NCI-H2196 (cell line): ENCODE measurements around the gene VPS13D.
"Not testable (repeated sequence)": the region's sequence is repeated elsewhere in the genome, so short reads cannot be mapped to it uniquely, and the experiment has no call there.

ENCODE experiments used
- DNase-seq: peaks from one replicate; lab custom pipeline; 2025; ENCODE audit not compliant: unreplicated experiment; lab: John Stamatoyannopoulos, UW

Gene VPS13D

DNA sequence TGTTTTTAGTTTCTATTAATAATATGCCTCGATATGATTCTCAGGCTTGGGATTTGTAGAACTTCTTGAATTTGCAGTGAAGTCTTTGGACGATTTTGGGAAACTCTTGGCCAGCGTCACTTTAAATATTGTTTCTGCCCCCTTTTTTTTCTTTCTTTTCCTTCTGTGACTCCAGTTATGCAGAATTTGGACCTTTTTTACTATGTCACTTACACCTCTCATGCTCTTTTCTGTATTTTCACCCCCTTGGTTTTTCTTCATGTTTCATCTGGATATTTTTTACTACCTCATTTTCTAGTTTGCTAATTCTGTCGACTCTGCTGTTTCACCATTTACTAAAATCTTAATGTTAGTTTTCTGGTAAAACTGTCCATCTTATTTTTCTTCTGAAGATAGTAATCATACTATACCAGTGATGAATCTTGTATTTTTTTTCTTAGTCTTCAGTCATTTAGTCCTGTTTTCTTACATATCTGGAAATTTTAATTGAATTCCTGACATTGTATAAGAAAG, 214.6 kb downstream of the VPS13D start:
- no peak for DNase-seq

DNA sequence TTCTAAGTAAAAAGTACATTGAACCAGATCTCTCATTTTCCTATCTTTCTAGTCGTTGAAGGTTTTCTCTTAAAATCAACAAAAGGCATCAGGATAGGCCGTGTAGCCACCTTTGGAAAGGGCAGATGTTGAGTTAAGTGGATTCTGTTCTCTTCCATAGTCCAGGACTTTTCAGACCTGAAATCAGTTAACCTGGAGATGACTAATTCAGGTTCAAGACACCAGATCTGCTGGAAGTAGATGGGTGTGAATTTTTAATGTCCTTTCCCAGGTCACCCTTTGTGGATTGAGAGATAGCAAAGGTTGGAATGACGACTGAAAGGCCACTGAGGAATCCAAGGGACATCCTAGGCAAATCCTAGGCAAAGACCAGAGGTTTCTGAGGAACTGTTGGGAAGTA, 215.4 kb downstream of the VPS13D start:
- DNase-seq = no peak

DNA sequence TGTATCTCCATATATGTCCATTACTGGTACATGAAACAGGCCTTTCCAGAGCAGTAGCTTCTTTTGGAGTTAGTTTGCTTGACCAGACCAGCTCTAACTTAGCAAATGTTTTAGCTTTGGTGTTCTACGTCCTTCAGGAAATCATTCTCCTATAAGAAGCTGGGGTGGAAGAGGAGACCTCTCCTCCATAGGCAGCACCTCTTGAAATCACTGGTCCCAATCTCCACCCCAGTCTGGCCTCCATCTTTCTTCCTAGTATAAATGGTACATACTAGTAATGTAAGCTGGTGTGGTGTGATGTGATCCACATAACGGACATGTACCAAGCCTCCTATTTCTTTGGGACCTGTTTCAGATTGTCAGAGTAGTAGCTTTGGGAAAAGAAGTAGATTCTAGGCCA, 216.8 kb downstream of the VPS13D start:
- DNase-seq = no peak

DNA sequence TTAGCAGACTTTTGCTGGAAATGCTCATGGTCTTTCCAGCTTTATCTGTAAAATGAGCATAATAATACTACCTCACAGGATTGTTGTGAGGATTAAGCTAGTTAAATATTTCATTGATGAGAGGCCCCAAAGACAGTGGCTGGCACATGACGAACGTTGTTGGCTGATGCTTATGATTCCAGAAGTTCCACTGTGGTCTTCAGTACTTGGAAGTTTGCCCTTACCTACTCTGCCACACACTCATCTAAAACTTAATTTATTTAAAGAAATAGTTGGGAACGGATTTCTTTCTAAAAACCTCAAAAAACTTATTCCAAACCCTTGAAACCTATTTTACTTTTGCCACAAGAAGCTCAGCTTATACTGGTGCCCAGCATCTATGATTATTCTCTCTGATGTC, 217.5 kb downstream of the VPS13D start:
- DNase-seq = no peak

- DNase-seq = no peak
Measured at GRCh38 chr1:12447849-12448312, 218.1 kb downstream of the VPS13D start.

GRCh38 chr1:12448746-12449177, 218.9 kb downstream of the VPS13D start:
- no peak for DNase-seq

GRCh38 chr1:12450090-12450755, 220.4 kb downstream of the VPS13D start:
- DNase-seq = no peak

GRCh38 chr1:12450756-12451559, 221.1 kb downstream of the VPS13D start:
- DNase-seq = no peak

DNA sequence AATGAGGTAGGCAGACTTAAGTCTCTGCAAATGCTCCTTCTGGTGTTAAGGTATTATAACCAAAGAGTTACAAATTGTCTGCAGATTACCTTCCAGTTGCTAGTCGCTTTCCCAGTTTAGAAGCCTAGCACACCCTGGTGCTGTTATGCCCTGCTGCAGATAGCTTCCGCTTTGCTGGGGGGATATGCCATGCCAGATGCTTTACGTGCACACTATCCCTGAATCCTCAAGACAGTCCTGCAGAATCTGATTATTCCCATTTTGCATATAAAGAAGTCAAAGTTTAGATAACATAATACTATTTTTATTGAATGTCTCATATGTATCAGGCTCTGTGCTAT, 221.7 kb downstream of the VPS13D start:
- DNase-seq = no peak

DNA sequence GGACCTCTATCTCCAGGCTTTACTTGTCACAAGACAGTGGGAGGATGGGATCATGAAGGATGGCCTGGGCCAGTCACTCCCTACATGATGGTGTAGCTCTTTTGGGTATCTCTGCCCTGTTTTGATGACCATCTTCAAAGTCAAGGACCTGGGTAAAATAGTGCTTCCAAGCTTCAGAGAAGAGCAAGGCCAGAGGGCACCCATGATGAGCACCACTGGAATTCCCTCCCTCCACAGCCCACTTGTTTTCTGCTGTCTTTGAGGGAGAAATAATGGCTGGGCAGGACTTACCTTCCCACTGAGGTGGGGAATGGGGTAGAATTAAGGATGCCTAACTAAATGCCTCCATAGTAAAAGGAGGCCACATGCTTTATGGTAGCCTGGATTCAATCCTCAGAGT, 222.4 kb downstream of the VPS13D start:
- no peak for DNase-seq

- DNase-seq = no peak
Measured at GRCh38 chr1:12453400-12454343, 223.8 kb downstream of the VPS13D start.

- peak; percentile 71 for DNase-seq
Measured at GRCh38 chr1:12454406-12455391, 224.9 kb downstream of the VPS13D start.

DNA sequence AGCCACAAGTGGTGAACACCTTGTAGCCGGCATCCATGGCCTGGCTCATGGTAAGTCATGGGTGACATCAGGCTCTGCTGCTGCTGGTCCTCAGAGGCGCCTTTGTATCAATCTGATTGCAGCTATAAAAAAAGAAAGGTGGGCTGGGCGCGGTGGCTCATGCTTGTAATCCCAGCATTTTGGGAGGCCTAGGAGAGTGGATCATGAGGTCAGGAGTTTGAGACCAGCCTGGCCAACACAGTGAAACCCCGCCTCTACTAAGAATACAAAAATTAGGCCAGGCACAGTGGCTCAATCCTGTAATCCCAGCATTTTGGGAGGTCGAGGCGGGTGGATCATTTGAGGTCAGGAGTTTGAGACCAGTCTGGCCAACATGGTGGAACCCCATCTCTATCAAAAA, 226.3 kb downstream of the VPS13D start:
- not testable (repeated sequence) for DNase-seq

- DNase-seq = no peak
Measured at GRCh38 chr1:12456979-12457378, 227.1 kb downstream of the VPS13D start.

DNA sequence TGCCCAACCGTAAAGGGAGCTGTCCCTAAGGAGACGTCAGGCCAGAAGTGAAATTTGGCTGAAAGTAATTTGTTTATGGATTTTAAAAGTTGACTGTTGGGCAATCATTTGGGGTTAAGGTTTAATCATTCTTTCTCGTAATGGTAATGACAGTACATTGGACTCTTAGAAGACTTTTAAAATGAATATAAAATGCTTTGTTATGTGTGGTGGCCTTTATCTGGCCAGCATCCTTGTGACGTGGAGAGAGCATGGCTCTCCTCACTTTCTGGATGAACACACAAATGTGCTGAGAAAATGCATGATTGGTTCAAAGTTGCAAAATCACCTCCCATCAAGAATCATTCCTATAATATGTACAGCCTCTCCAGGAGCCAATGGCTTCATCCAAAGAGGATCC, 227.9 kb downstream of the VPS13D start:
- no peak for DNase-seq

- DNase-seq = no peak
Measured at GRCh38 chr1:12458571-12458970, 228.7 kb downstream of the VPS13D start.

GRCh38 chr1:12460121-12460520, 230.3 kb downstream of the VPS13D start:
- DNase-seq = no peak

GRCh38 chr1:12460911-12461621, 231.2 kb downstream of the VPS13D start:
- DNase-seq = no peak

GRCh38 chr1:12461754-12462153, 231.9 kb downstream of the VPS13D start:
- DNase-seq = no peak
